Lower leg skin (tissue), 3 donors: ENCODE data around the gene CHMP1A.

Experiments used
- POLR2A ChIP-seq, 2 donors: fragments of 450-650 bp; IDR thresholded peaks; one replicate each; pipeline ENCODE4 v1.6.1; 2016 to 2017; ENCODE audit warnings: antibody characterized with exemption in 2 of 2, mild to moderate bottlenecking in 1 of 2, moderate library complexity in 1 of 2
- TF ChIP-seq, protein P1 (sequence below), 3 donors: fragments of 450-650 bp; IDR thresholded peaks; one replicate each; pipeline ENCODE4 v1.5.1; 2016; ENCODE audit warnings: antibody characterized with exemption in 3 of 3, mild to moderate bottlenecking in 3 of 3, moderate library complexity in 2 of 3

DNA sequence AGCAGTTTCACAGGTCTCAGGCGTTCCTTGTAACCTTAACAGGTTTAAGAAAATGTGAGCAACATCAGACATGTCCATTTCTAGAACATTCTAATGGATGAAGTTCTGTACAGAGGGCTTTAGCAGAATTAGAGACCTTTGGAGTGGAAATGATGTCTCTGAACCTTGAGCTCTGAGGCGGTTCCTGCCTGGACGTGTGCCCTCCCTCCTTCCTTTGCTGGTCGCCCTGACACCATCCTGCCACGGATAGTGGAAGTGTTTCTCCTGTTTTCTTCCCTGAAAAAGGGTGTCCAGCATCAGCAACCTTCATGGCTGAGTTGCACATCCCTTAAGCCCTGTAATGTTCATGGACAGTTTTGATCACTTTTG lies 11.3 kb upstream of the CHMP1A start:
- no peak for TF ChIP-seq POLR2A (IDR thresholded peaks at IDR 0.05)
- TF ChIP-seq, protein P1, sequence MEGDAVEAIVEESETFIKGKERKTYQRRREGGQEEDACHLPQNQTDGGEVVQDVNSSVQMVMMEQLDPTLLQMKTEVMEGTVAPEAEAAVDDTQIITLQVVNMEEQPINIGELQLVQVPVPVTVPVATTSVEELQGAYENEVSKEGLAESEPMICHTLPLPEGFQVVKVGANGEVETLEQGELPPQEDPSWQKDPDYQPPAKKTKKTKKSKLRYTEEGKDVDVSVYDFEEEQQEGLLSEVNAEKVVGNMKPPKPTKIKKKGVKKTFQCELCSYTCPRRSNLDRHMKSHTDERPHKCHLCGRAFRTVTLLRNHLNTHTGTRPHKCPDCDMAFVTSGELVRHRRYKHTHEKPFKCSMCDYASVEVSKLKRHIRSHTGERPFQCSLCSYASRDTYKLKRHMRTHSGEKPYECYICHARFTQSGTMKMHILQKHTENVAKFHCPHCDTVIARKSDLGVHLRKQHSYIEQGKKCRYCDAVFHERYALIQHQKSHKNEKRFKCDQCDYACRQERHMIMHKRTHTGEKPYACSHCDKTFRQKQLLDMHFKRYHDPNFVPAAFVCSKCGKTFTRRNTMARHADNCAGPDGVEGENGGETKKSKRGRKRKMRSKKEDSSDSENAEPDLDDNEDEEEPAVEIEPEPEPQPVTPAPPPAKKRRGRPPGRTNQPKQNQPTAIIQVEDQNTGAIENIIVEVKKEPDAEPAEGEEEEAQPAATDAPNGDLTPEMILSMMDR (IDR thresholded peaks at IDR 0.05) = no peak
